Endothelial cell of umbilical vein (primary cell): ENCODE data around the gene TRAF3IP1. TPM values are rescaled to one million over a fixed set of nuclear protein-coding genes. Genes with fewer than 3 reads are reported as not detected.

Experiments
- BruUV-seq: library from RNA; stranded (reverse); fragments of 400-500 nt; replicated peaks from 2 replicates; lab custom pipeline; 2021; lab: Mats Ljungman, UMichigan
- CTCF ChIA-PET: fragments of 300-600, 350-600 bp; sonication (Branson Sonifier 250); formaldehyde crosslinking; loops from one replicate; lab custom pipeline; 2021; ENCODE audit warnings: antibody characterized with exemption, inconsistent platforms; lab: Charles Lee
- POLR2A ChIA-PET: fragments of 300-600, 350-600 bp; sonication (Branson Sonifier 250); formaldehyde crosslinking; loops from one replicate; lab custom pipeline; 2021; ENCODE audit warnings: antibody characterized with exemption, inconsistent platforms; lab: Charles Lee
- DNase-seq: peaks from one replicate; pipeline ENCODE4 v3.0.0-alpha.2; 2011; ENCODE audit warnings: low read depth, low spot score
- FAIRE-seq: peaks from 2 replicates; lab custom pipeline; 2011; peaks lifted over from hg19 to GRCh38; lab: Jason Lieb, UNC
- H2AFZ ChIP-seq: 2 replicates; pipeline ENCODE4 v1.6.0; 2012; ENCODE audit warnings: low read depth, low read length, control low read depth, inconsistent platforms
- H3K27ac ChIP-seq: 2 replicates; pipeline ENCODE4 v1.5.1; 2011; ENCODE audit warnings: low read depth, mild to moderate bottlenecking, control low read depth, low read length, moderate library complexity; ENCODE audit not compliant: insufficient read depth
- H3K27me3 ChIP-seq, 2 experiments: 2 replicates each; pipeline versions ENCODE4 v1.6.0 to v1.6.1; 2011; ENCODE audit warnings: low read length in 2 of 2, mixed read lengths in 1 of 2; ENCODE audit not compliant: control insufficient read depth in 2 of 2, insufficient read depth in 2 of 2
- H3K36me3 ChIP-seq, 2 experiments: 2 replicates in 1 of 2; 3 replicates in 1 of 2; pipeline ENCODE4 v1.5.1; 2011; ENCODE audit warnings: low read length in 2 of 2, mild to moderate bottlenecking in 1 of 2, moderate library complexity in 1 of 2; ENCODE audit not compliant: control insufficient read depth in 2 of 2, insufficient read depth in 2 of 2; ENCODE audit errors: extremely low read depth in 1 of 2
- H3K4me1 ChIP-seq: 3 replicates; pipeline ENCODE4 v1.5.1; 2011; ENCODE audit warnings: mild to moderate bottlenecking, low read length; ENCODE audit not compliant: control insufficient read depth, insufficient read depth; ENCODE audit errors: extremely low read depth
- H3K4me2 ChIP-seq: 2 replicates; pipeline ENCODE4 v1.6.1; 2011; ENCODE audit warnings: low read length, control low read depth, mixed read lengths; ENCODE audit not compliant: insufficient read depth
- H3K4me3 ChIP-seq, 3 experiments: fragments of 200-600 bp in 1 of 3; sonication (generic), shearing (Covaris generic) in 1 of 3; replicated peaks in 1 of 3; 2 replicates each; pipeline ENCODE4 v1.5.1; 2011 to 2016; ENCODE audit warnings: control low read depth in 3 of 3, low read length in 3 of 3, mild to moderate bottlenecking in 2 of 3, inconsistent platforms in 1 of 3, low read depth in 1 of 3, moderate library complexity in 1 of 3; ENCODE audit not compliant: insufficient read depth in 1 of 3
- H3K79me2 ChIP-seq: 2 replicates; pipeline ENCODE4 v1.6.0; 2012; ENCODE audit warnings: low read length, inconsistent platforms; ENCODE audit not compliant: control insufficient read depth, insufficient read depth
- H3K9ac ChIP-seq: replicated peaks from 2 replicates; pipeline ENCODE3; 2011; ENCODE audit warnings: low read length, control low read depth; ENCODE audit not compliant: insufficient read depth; ENCODE audit errors: extremely low read depth
- H3K9me1 ChIP-seq: replicated peaks from 3 replicates; pipeline ENCODE4 v1.6.0; 2011; ENCODE audit warnings: mild to moderate bottlenecking, low read length; ENCODE audit not compliant: control insufficient read depth, insufficient read depth; ENCODE audit errors: extremely low read depth
- H3K9me3 ChIP-seq: replicated peaks from 2 replicates; pipeline ENCODE4 v1.5.1; 2012; ENCODE audit warnings: low read length, inconsistent platforms; ENCODE audit not compliant: control insufficient read depth, insufficient read depth
- H4K20me1 ChIP-seq: replicated peaks from 2 replicates; pipeline ENCODE3; 2011; ENCODE audit warnings: mild to moderate bottlenecking, low read length; ENCODE audit not compliant: control insufficient read depth, insufficient read depth; ENCODE audit errors: extremely low read depth
- CTCF ChIP-seq, 2 donors: IDR thresholded peaks; 1 replicate in 1 of 2; 2 replicates in 1 of 2; pipeline ENCODE4 v1.5.1; 2011; ENCODE audit warnings: low read length in 2 of 2, mild to moderate bottlenecking in 2 of 2, moderate library complexity in 2 of 2, control low read depth in 1 of 2, inconsistent platforms in 1 of 2, low read depth in 1 of 2; ENCODE audit not compliant: insufficient read depth in 1 of 2; ENCODE audit errors: extremely low read depth in 1 of 2
- EZH2 ChIP-seq: IDR thresholded peaks from 2 replicates; pipeline ENCODE4 v1.6.1; 2012; ENCODE audit warnings: borderline replicate concordance, low read depth, mild to moderate bottlenecking, moderate library complexity, low read length, inconsistent platforms; ENCODE audit not compliant: severe bottlenecking
- FOS ChIP-seq: IDR thresholded peaks from 2 replicates; pipeline ENCODE4 v1.6.1; 2011; ENCODE audit warnings: mild to moderate bottlenecking, low read length, moderate library complexity, borderline replicate concordance; ENCODE audit not compliant: insufficient read depth
- GATA2 ChIP-seq: IDR thresholded peaks from 2 replicates; pipeline ENCODE4 v1.7.0; 2011; ENCODE audit warnings: low read depth, mild to moderate bottlenecking, moderate library complexity, mixed read lengths, low read length; ENCODE audit not compliant: insufficient read length, insufficient read depth
- JUN ChIP-seq: IDR thresholded peaks from 2 replicates; pipeline ENCODE4 v1.6.1; 2011; ENCODE audit warnings: borderline replicate concordance, low read depth; ENCODE audit not compliant: insufficient read length, insufficient read depth
- MAX ChIP-seq: IDR thresholded peaks from 2 replicates; pipeline ENCODE4 v1.6.1; 2011; ENCODE audit not compliant: insufficient read depth, insufficient read length
- MYC ChIP-seq: IDR thresholded peaks from one replicate; pipeline ENCODE4 v1.6.1; 2011; ENCODE audit warnings: mild to moderate bottlenecking, low read depth, low read length
- POLR2A ChIP-seq: IDR thresholded peaks from 2 replicates; pipeline ENCODE4 v1.6.1; 2012; ENCODE audit warnings: low read depth, mild to moderate bottlenecking, control low read depth, low read length
- POLR2AphosphoS5 ChIP-seq: IDR thresholded peaks from 2 replicates; pipeline ENCODE4 v1.6.1; 2012; ENCODE audit warnings: low read depth, mild to moderate bottlenecking, control low read depth, low read length, moderate library complexity; ENCODE audit not compliant: insufficient read depth
- dilution Hi-C: fragments of 300-500 bp; cut with MboI; formaldehyde crosslinking; loops from one replicate; pipeline ENCODE4 v1.15.0; 2019; ENCODE audit warnings: low sequenced_read_pairs; ENCODE audit not compliant: extremely low pct_ligation_motif_present
- intact Hi-C: fragments of 100-400 bp; cut with micrococcal nuclease; formaldehyde crosslinking; loops from one replicate; pipeline ENCODE4 v1.10.0; 2022
- polyA plus RNA-seq, 4 experiments: library from polyadenylated mRNA; depleted of rRNA in 3 of 4; stranded (reverse) in 3 of 4; unstranded in 1 of 4; fragments of >200 nt; gene quantifications; 2 replicates each; pipeline versions ENCODE4 v1.2.1 to v1.2.3, GENCODE V29; 2011 to 2012; ENCODE audit warnings: missing spikeins in 1 of 4
- total RNA-seq: library from RNA; stranded (reverse); gene quantifications from 2 replicates; pipeline ENCODE4 v1.2.3, GENCODE V29; 2021

Gene TRAF3IP1
- total and polyA plus RNA-seq, 2 donors (not counting 3 experiments of a cell fraction or from before 2014, with no cell fraction given), result 3.4 to 15.9 TPM

- CTCF ChIA-PET, result interaction anchor here (2.1 kb wide), 1 partner anchor 44 kb away, joined by 9 read pairs; no protein-coding TSS in a partner anchor
- no peak for FAIRE-seq
- no TSS peak for BruUV-seq
These were observed 13.7 kb upstream of the TRAF3IP1 start for GRCh38 chr2:238306672-238306998.

More at GRCh38 chr2:238306672-238306998, 13.7 kb upstream of the TRAF3IP1 start:
- Histone ChIP-seq H3K4me1 (no peaks in the 10 kb centered on the region), H4K20me1 (no peaks in the 10 kb centered on the region), H3K9me3 (no peaks in the 10 kb centered on the region), H3K9ac (no peak overlapping the region), H3K4me3 (no peak overlapping the region), H3K36me3 (no peaks in the 10 kb centered on the region), H3K27me3 (peaks cover 0 to 1% of the 10 kb centered on the region in 2 experiments), H3K9me1 (no peaks in the 10 kb centered on the region), H2AFZ (no peak overlapping the region), H3K79me2 (no peaks in the 10 kb centered on the region), H3K4me2 (no peak overlapping the region), H3K27ac (no peak overlapping the region)
- POLR2A ChIA-PET, result no interaction called here
- intact Hi-C loops (no loop called here), dilution Hi-C loops (no loop called here)
- no peak for DNase-seq
- no peak for TF ChIP-seq JUN
- no peak for TF ChIP-seq EZH2
- no peak for TF ChIP-seq CTCF (IDR thresholded peaks at IDR 0.05; ENCODE audit: extremely low read depth in 1 of 2, insufficient read depth in 1 of 2, low read depth in 1 of 2, low read length in 2 of 2)
- TF ChIP-seq POLR2A, result no peak
- TF ChIP-seq MAX, result no peak
- TF ChIP-seq MYC, result no peak
- no peak for TF ChIP-seq FOS
- no peak for TF ChIP-seq GATA2
- no peak for TF ChIP-seq POLR2AphosphoS5
